HepG2 (cell line): Measurements from ENCODE around the gene ACADVL. TPM values are rescaled to one million over a fixed set of nuclear protein-coding genes. Genes with fewer than 3 reads are reported as not detected.

Source experiments
- AGO1 ChIP-seq: fragments of 200-400 bp; formaldehyde crosslinking; IDR thresholded peaks from 2 replicates; pipeline ENCODE4 v1.6.1; 2017; ENCODE audit warnings: mild to moderate bottlenecking, low read depth, low read length, moderate library complexity; ENCODE audit not compliant: poor library complexity, severe bottlenecking
- CREM ChIP-seq, 2 experiments: sonication (generic) in 1 of 2; formaldehyde crosslinking in 1 of 2; IDR thresholded peaks; 2 replicates each; pipeline versions ENCODE4 v1.4.0 to v1.6.1; 2016 to 2020; ENCODE audit warnings: antibody characterized with exemption in 1 of 2, mild to moderate bottlenecking in 1 of 2, missing genetic modification reagents in 1 of 2
- EEA1 ChIP-seq: sonication (generic); formaldehyde crosslinking; IDR thresholded peaks from 2 replicates; pipeline ENCODE4 v1.5.1; 2020; ENCODE audit warnings: mild to moderate bottlenecking, missing genetic modification reagents, borderline replicate concordance
- HDAC6 ChIP-seq: fragments of 200-600 bp; sonication (generic); IDR thresholded peaks from 2 replicates; pipeline ENCODE4 v1.7.0; 2017; ENCODE audit warnings: mild to moderate bottlenecking, antibody characterized with exemption, low read length, low read depth
- HOXD1 ChIP-seq: sonication (generic); formaldehyde crosslinking; IDR thresholded peaks from 2 replicates; pipeline ENCODE4 v1.5.0; 2020; ENCODE audit warnings: missing genetic modification reagents
- ISX ChIP-seq: sonication (generic); formaldehyde crosslinking; conservative IDR thresholded peaks from 2 replicates; pipeline ENCODE4 v1.5.0; 2020; ENCODE audit warnings: missing genetic modification reagents
- KAT8 ChIP-seq: IDR thresholded peaks from 2 replicates; pipeline ENCODE4 v1.6.1; 2016; ENCODE audit warnings: missing genetic modification reagents, missing compliant biosample characterization
- KDM3A ChIP-seq: IDR thresholded peaks from 2 replicates; pipeline ENCODE4 v1.6.1; 2018; ENCODE audit warnings: low read depth, missing compliant biosample characterization
- MAZ ChIP-seq, 2 experiments: sonication (generic) in 1 of 2; formaldehyde crosslinking in 1 of 2; IDR thresholded peaks; 2 replicates each; pipeline versions ENCODE4 v1.5.0 to v1.6.1; 2012 to 2020; ENCODE audit warnings: low read depth in 2 of 2, mild to moderate bottlenecking in 2 of 2, borderline replicate concordance in 1 of 2, improper control_type of control experiment in 1 of 2, low read length in 1 of 2, missing genetic modification reagents in 1 of 2, moderate library complexity in 1 of 2
- MED13 ChIP-seq: sonication (generic); formaldehyde crosslinking; IDR thresholded peaks from 2 replicates; pipeline ENCODE4 v1.5.0; 2020; ENCODE audit warnings: missing genetic modification reagents
- NAIF1 ChIP-seq: sonication (generic); formaldehyde crosslinking; IDR thresholded peaks from 2 replicates; pipeline ENCODE4 v1.5.0; 2020; ENCODE audit warnings: mild to moderate bottlenecking, missing genetic modification reagents, borderline replicate concordance
- NFATC3 ChIP-seq: sonication (generic); formaldehyde crosslinking; IDR thresholded peaks from 2 replicates; pipeline ENCODE4 v1.5.1; 2020; ENCODE audit warnings: mild to moderate bottlenecking, missing genetic modification reagents
- NRL ChIP-seq: sonication (generic); formaldehyde crosslinking; IDR thresholded peaks from 2 replicates; pipeline ENCODE4 v1.5.0; 2020; ENCODE audit warnings: missing genetic modification reagents, mild to moderate bottlenecking, moderate library complexity, borderline replicate concordance
- PAF1 ChIP-seq: IDR thresholded peaks from 2 replicates; pipeline ENCODE4 v1.6.1; 2016; ENCODE audit warnings: missing genetic modification reagents, missing compliant biosample characterization
- POLR2G ChIP-seq: fragments of 200-400 bp; formaldehyde crosslinking; IDR thresholded peaks from 2 replicates; pipeline ENCODE4 v1.6.1; 2018; ENCODE audit warnings: mild to moderate bottlenecking, low read depth, low read length, moderate library complexity
- REPIN1 ChIP-seq: sonication (generic); formaldehyde crosslinking; IDR thresholded peaks from 2 replicates; pipeline ENCODE4 v1.8.0; 2022; ENCODE audit warnings: missing genetic modification reagents, low read depth, mild to moderate bottlenecking, borderline replicate concordance
- RFXANK ChIP-seq: IDR thresholded peaks from 2 replicates; pipeline ENCODE4 v1.6.1; 2016
- ZKSCAN5 ChIP-seq: sonication (generic); formaldehyde crosslinking; IDR thresholded peaks from 2 replicates; pipeline ENCODE4 v1.5.1; 2020; ENCODE audit warnings: mild to moderate bottlenecking, missing genetic modification reagents
- ZNF232 ChIP-seq: sonication (generic); formaldehyde crosslinking; IDR thresholded peaks from 2 replicates; pipeline ENCODE4 v1.4.0; 2020; ENCODE audit warnings: missing genetic modification reagents, borderline replicate concordance
- ZNF350 ChIP-seq: sonication (generic); formaldehyde crosslinking; IDR thresholded peaks from 2 replicates; pipeline ENCODE4 v1.4.0; 2020; ENCODE audit warnings: mild to moderate bottlenecking, low read depth, missing genetic modification reagents, borderline replicate concordance
- ZNF431 ChIP-seq: sonication (generic); formaldehyde crosslinking; IDR thresholded peaks from 2 replicates; pipeline ENCODE4 v1.9.0; 2022; ENCODE audit warnings: missing genetic modification reagents, low read depth, mild to moderate bottlenecking, borderline replicate concordance
- ZNF558 ChIP-seq: sonication (generic); formaldehyde crosslinking; IDR thresholded peaks from 2 replicates; pipeline ENCODE4 v1.9.0; 2022; ENCODE audit warnings: mild to moderate bottlenecking, missing genetic modification reagents, borderline replicate concordance
- ZNF644 ChIP-seq: IDR thresholded peaks from 2 replicates; pipeline ENCODE4 v1.6.1; 2016; ENCODE audit warnings: low read depth
- ZSCAN20 ChIP-seq: sonication (generic); formaldehyde crosslinking; IDR thresholded peaks from 2 replicates; pipeline ENCODE4 v1.4.0; 2020; ENCODE audit warnings: missing genetic modification reagents, mild to moderate bottlenecking, borderline replicate concordance
- polyA plus RNA-seq, 8 experiments: library from polyadenylated mRNA; depleted of rRNA in 3 of 8; stranded (reverse) in 7 of 8; unstranded in 1 of 8; fragments of >200 nt; fragmentation: Illumina TruSeq in 4 of 8; extraction: Trizol in 4 of 8; gene quantifications; 2 replicates each; pipeline versions ENCODE4 v1.2.1 to v1.2.3, GENCODE V29; 2011 to 2016; ENCODE audit warnings: low read depth in 4 of 8, missing spikeins in 1 of 8, mixed read lengths in 1 of 8; ENCODE audit not compliant: insufficient read depth in 1 of 8
- total RNA-seq, 5 experiments: library from RNA; depleted of rRNA; stranded (reverse); fragments of >200 nt; fragmentation: Illumina TruSeq; extraction: Trizol; gene quantifications; 2 replicates each; pipeline ENCODE4 v1.2.3, GENCODE V29; 2016; ENCODE audit warnings: low read depth in 1 of 5
- TF ChIP-seq, protein P1 (sequence below), 2 experiments: sonication (generic) in 1 of 2; formaldehyde crosslinking in 1 of 2; IDR thresholded peaks; 2 replicates each; pipeline versions ENCODE4 v1.4.0 to v1.6.1; 2016 to 2020; ENCODE audit warnings: borderline replicate concordance in 1 of 2, low read depth in 1 of 2, mild to moderate bottlenecking in 1 of 2, missing genetic modification reagents in 1 of 2

The ACADVL gene
- total and polyA plus RNA-seq, 2 of the 13 experiments (the other 11 are each of a cell fraction or from before 2014, with no cell fraction given), result 219 to 412 TPM

DNA sequence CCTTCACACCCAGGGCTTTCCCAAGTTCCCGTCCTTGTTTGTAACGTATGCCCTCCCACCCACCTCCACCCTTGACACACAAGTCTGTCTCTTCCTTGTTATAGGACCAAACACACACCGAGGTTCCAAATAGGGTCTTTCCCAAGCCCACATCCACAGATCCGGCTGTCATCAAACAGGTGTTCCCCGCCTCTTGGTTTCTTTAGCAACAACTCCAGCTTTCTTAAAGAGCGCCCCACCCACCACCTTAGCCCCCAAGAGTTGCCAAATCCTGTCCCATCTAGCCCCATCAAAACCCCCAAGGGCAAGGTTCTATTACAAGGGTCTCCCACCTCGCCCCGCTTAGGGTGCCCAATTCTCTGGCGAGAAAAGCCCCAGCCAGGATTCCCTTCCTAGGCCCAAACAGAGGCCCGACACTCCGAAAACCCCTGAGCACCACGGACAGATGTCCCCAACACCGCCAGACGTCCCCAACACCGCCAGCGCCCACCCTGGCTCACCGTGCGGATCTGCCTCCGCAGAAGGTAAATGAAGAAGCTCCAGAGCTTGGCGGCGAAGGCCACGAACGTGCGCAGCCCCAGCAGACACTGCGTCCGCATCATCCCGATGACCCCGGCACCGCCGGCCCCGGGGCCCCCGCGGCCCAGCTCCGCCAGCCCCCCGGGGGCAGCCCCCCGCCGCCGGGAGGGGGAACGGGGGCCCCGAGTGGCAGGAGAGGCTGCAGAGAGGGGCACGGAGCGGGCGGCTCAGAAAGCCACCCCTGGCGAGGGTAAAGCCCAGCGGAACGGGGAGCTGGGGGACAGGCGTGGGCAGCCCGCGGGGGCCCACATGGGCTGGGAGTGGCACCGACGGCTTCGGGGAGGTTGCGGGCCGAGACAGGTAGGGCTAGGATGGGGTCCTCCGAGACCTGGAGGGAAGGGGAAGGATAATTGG is 31.2 kb downstream of the ACADVL start (continued):
- TF ChIP-seq RFXANK (CRISPR knock-in tag) (no peak), ZNF350 (no peak), AGO1 (no peak), POLR2G (no peak), KAT8 (no peak), NRL (CRISPR knock-in tag) (no peak), ISX (CRISPR knock-in tag) (no peak), HOXD1 (CRISPR knock-in tag) (no peak), ZNF431 (CRISPR knock-in tag) (no peak), NAIF1 (no peak), ZNF558 (CRISPR knock-in tag) (peak; percentile 17; the same call in 1 of the 2 replicates), PAF1 (CRISPR knock-in tag) (no peak), NFATC3 (no peak), KDM3A (no peak), MED13 (CRISPR knock-in tag) (no peak), HDAC6 (no peak), ZKSCAN5 (CRISPR knock-in tag) (no peak), EEA1 (CRISPR knock-in tag) (no peak), CREM (IDR thresholded peaks at IDR 0.05) (no peak), CREM (CRISPR knock-in tag; IDR thresholded peaks at IDR 0.05) (no peak), MAZ (IDR thresholded peaks at IDR 0.05; ENCODE audit: borderline replicate concordance, low read depth, low read length) (no peak), MAZ (CRISPR knock-in tag; IDR thresholded peaks at IDR 0.05; ENCODE audit: low read depth) (0 out of 2 replicates have a peak, but pooled peaks have one; percentile 14), ZNF644 (CRISPR knock-in tag) (no peak), ZNF232 (CRISPR knock-in tag) (peak; percentile 51; the same call in 1 of the 2 replicates), ZSCAN20 (no peak), REPIN1 (CRISPR knock-in tag) (no peak)
- TF ChIP-seq, protein P1, sequence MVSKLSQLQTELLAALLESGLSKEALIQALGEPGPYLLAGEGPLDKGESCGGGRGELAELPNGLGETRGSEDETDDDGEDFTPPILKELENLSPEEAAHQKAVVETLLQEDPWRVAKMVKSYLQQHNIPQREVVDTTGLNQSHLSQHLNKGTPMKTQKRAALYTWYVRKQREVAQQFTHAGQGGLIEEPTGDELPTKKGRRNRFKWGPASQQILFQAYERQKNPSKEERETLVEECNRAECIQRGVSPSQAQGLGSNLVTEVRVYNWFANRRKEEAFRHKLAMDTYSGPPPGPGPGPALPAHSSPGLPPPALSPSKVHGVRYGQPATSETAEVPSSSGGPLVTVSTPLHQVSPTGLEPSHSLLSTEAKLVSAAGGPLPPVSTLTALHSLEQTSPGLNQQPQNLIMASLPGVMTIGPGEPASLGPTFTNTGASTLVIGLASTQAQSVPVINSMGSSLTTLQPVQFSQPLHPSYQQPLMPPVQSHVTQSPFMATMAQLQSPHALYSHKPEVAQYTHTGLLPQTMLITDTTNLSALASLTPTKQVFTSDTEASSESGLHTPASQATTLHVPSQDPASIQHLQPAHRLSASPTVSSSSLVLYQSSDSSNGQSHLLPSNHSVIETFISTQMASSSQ (IDR thresholded peaks at IDR 0.05; ENCODE audit: low read depth), result no peak
- TF ChIP-seq, protein P1 (CRISPR knock-in tag; IDR thresholded peaks at IDR 0.05; ENCODE audit: borderline replicate concordance), result no peak
